ENCODE data around the gene TLR5. TPM values are rescaled to one million over a fixed set of nuclear protein-coding genes. Genes with fewer than 3 reads are reported as not detected.

Gene TLR5
- total RNA-seq, 4 donors from 2014 or later, result 2.8 to 8.3 (median 6.1) TPM

- no peak for TF ChIP-seq POLR2AphosphoS5 (IDR thresholded peaks at IDR 0.05)
- TF ChIP-seq EP300 (IDR thresholded peaks at IDR 0.05), result no peak
- TF ChIP-seq POLR2A (IDR thresholded peaks at IDR 0.05; ENCODE audit: low read depth), result no peak
- no peak for TF ChIP-seq CTCF (IDR thresholded peaks at IDR 0.05)
- Histone ChIP-seq H3K4me1 (peaks cover 0 to 7% (median 4%) of the 10 kb centered on the region in 4 donors), H3K4me3 (no peak overlapping the region), H3K27ac (replicated peaks in 1 of 4) (no peak overlapping the region), H3K27me3 (no peaks in the 10 kb centered on the region), H3K9me3 (no peaks in the 10 kb centered on the region), H3K36me3 (no peaks in the 10 kb centered on the region)
- WGBS, result 99% methylated on average over 9 of the region's 9 CpGs
- no peak for DNase-seq (ENCODE audit: extremely low spot score)
- intact Hi-C loops (cut with DNase I), result no loop called here
Measured at GRCh38 chr1:223059526-223059925, 83.5 kb downstream of the TLR5 start.

Other genes with a start within 250 kb of the TLR5 start
- gene SUSD4, start 220.9 kb upstream of the TLR5 start, total RNA-seq, result 1 to 10 TPM; 1.1 to 3.3 (median 1.8) TPM